Activated effector memory CD4-positive, alpha-beta T cell treated with anti-CD3 and anti-CD28 coated beads, Interleukin-2, amount 50 U/mL, for 16 hours (primary cell): ENCODE results near the gene FOXP1.

Source experiments
- DNase-seq: peaks from one replicate; pipeline ENCODE4 v3.0.0-alpha.2; 2020

The FOXP1 gene

GRCh38 chr3:71225951-71226564 lies 357.5 kb downstream of the FOXP1 start:
- peak; percentile 69 for DNase-seq

- DNase-seq = no peak
Observed at GRCh38 chr3:71225002-71225684, 358.4 kb downstream of the FOXP1 start.

- DNase-seq = peak; percentile 76
Observed at GRCh38 chr3:71219744-71220638, 363.5 kb downstream of the FOXP1 start.

GRCh38 chr3:71218508-71218907 lies 365.0 kb downstream of the FOXP1 start:
- DNase-seq = no peak

- DNase-seq = no peak
Observed at GRCh38 chr3:71217640-71218222, 365.8 kb downstream of the FOXP1 start.

GRCh38 chr3:71215351-71215750 lies 368.2 kb downstream of the FOXP1 start:
- DNase-seq = no peak

GRCh38 chr3:71214797-71215196 lies 368.7 kb downstream of the FOXP1 start:
- no peak for DNase-seq

- DNase-seq = no peak
Observed at GRCh38 chr3:71214016-71214415, 369.5 kb downstream of the FOXP1 start.

- no peak for DNase-seq
Observed at GRCh38 chr3:71211083-71211482, 372.4 kb downstream of the FOXP1 start.

GRCh38 chr3:71210257-71211007 lies 373.1 kb downstream of the FOXP1 start:
- no peak for DNase-seq

GRCh38 chr3:71208211-71209095 lies 375.1 kb downstream of the FOXP1 start:
- DNase-seq = no peak

GRCh38 chr3:71207632-71208031 lies 375.9 kb downstream of the FOXP1 start:
- no peak for DNase-seq

GRCh38 chr3:71206305-71207165 lies 377.0 kb downstream of the FOXP1 start:
- no peak for DNase-seq

- no peak for DNase-seq
Observed at GRCh38 chr3:71203727-71204488, 379.6 kb downstream of the FOXP1 start.

GRCh38 chr3:71202848-71203533 lies 380.5 kb downstream of the FOXP1 start:
- DNase-seq = no peak

GRCh38 chr3:71201939-71202338 lies 381.6 kb downstream of the FOXP1 start:
- DNase-seq = no peak

GRCh38 chr3:71197841-71198565 lies 385.5 kb downstream of the FOXP1 start:
- no peak for DNase-seq

- no peak for DNase-seq
Observed at GRCh38 chr3:71195492-71195891, 388.0 kb downstream of the FOXP1 start.
